GM23338 (cell line): Measurements from ENCODE around the gene DDX46.
"Not testable (repeated sequence)": the region's sequence is repeated elsewhere in the genome, so short reads cannot be mapped to it uniquely, and the experiment has no call there.

Source experiments
- POLR2AphosphoS5 ChIP-seq: IDR thresholded peaks from 2 replicates; pipeline ENCODE4 v1.6.1; 2016; ENCODE audit warnings: antibody characterized with exemption, low read depth
- TF ChIP-seq, protein P1 (sequence below), 2 experiments: fragments of 200-600 bp in 1 of 2; sonication (generic) in 1 of 2; conservative IDR thresholded peaks; 2 replicates each; pipeline versions ENCODE4 v1.5.1 to v1.6.1; 2016 to 2017; ENCODE audit warnings: antibody characterized with exemption in 2 of 2, low read depth in 2 of 2, mild to moderate bottlenecking in 2 of 2, moderate library complexity in 1 of 2

DNA sequence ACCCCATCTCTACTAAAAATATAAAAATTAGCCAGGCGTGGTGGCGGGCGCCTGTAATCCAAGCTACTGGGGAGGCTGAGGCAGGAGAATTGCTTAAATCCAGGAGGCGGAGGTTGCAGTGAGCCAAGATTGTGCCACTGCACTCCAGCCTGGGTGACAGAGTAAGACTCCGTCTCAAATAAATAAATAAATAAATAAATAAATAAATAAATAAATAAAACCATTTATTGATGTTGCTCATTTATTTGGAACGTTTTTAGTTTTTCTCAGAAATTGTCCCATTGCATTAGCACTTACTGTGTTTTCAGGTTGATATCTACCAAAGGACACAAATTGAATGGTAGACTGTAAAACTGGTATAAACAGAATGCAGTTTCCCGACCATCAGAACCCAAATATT, 97.9 kb downstream of the DDX46 start:
- TF ChIP-seq, protein P1, sequence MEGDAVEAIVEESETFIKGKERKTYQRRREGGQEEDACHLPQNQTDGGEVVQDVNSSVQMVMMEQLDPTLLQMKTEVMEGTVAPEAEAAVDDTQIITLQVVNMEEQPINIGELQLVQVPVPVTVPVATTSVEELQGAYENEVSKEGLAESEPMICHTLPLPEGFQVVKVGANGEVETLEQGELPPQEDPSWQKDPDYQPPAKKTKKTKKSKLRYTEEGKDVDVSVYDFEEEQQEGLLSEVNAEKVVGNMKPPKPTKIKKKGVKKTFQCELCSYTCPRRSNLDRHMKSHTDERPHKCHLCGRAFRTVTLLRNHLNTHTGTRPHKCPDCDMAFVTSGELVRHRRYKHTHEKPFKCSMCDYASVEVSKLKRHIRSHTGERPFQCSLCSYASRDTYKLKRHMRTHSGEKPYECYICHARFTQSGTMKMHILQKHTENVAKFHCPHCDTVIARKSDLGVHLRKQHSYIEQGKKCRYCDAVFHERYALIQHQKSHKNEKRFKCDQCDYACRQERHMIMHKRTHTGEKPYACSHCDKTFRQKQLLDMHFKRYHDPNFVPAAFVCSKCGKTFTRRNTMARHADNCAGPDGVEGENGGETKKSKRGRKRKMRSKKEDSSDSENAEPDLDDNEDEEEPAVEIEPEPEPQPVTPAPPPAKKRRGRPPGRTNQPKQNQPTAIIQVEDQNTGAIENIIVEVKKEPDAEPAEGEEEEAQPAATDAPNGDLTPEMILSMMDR (conservative IDR thresholded peaks at IDR 0.05; ENCODE audit: low read depth in 2 of 2) = not testable (repeated sequence)
- TF ChIP-seq POLR2AphosphoS5 = not testable (repeated sequence)
